ENCODE measurements around the gene CABP4. TPM values are rescaled to one million over a fixed set of nuclear protein-coding genes. Genes with fewer than 3 reads are reported as not detected.
"Not testable (repeated sequence)": the region's sequence is repeated elsewhere in the genome, so short reads cannot be mapped to it uniquely, and the experiment has no call there.

Gene CABP4
- total RNA-seq, 1 experiment from 2014 or later, result not detected

DNA sequence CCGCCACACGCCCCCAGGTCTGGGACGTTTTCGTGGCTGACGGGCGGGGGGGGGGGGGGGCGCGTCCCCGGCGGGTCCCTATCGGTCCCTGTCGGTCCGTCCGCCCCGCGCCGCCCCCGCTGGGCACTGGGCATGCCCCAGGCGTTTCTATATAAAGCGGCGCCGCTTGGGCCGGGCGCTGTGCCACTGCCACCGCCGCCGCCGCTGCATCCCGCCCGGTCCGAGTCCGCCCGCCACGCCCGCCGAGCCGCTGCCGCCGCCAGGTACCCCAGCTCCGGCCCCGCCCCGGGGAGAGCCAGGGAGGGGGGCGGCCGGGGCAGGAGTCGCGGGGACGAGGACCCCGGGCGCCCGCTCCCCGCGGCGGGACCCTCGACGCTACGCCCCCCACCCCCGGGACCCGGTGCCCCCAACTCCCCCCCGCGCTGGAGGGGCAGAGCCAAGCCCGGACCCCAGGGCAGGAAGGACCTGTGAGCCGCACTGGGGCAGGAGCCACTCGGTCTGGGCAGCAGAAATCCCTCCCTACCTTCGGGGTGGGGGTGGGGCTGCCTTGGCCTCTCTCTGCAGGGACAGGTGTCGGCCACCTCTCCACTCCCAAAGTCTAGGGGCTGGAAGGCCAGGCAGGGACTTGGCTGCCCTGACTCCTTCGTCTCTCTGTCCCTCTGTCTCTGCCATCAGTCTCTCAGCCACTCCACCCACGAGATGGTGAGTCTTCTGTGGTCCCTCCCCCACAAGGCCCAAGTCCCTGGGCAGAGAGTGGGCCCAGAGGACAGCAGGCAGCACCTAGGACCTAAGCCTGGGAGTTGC lies 39.5 kb upstream of the CABP4 start, which contains the start of gene CARNS1:
CARNS1 (plus strand) TSS at position 178 of the 804 bp plus-strand sequence; CDS start at position 700, 522 bp downstream.
- peak within 1 kb of the TSS; percentile 30 for H3K4me3 ChIP-seq (ENCODE audit: insufficient read depth, low read depth, low read length)
- H3K27me3 ChIP-seq (ENCODE audit: control insufficient read depth, insufficient read depth, low read length), result peaks cover 20% of the 10 kb centered on the region
- H3K36me3 ChIP-seq (replicated peaks; ENCODE audit: control insufficient read depth, insufficient read depth, low read length), result no peaks in the 10 kb centered on the region
- DNase-seq, result peak; percentile 90

DNA sequence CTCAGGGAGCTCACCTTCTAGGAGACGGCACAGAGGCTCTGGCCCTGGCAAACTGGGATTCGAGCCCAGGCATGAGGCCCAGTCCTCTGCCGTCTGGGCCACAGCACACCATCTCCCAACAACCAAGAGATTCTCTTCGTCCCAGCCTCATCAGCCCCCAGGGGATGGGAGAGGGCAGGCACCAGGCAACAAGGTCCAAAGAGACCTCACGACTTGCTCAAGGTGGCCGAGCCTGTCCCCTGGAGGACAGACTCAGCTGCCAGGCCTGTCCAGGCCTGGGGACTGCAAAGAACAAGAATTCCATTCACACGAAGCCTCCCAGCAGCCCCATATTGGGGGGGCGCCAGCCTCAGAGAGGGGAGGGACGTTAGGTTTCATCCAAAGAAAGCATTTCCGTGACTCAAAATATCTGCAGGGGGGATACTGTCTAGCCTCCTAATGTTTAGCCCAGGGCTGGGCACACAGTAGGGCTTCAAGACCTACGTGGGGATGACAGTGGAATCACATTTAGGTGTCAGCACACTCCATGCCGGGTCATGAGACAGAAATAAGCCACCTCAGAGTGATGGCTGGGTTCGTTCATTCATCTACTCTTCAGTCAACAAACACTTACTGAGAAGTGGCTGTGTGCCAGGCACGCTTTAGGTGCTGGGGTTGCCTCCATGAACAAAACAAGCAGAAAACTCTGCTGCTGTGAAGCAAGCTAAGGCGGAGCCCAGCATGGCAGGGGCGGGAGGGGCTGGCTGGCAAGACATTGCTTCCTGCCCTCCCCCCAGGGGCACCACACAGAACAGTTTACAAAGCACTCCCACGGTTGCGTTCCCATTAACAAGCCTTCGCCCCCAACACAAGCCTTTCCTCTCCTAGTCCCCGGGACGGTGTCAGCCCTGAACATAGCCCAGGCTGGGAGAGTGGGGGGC lies 38.5 kb upstream of the CABP4 start:
- no peak for DNase-seq
- Histone ChIP-seq H3K36me3 (replicated peaks; ENCODE audit: control insufficient read depth, insufficient read depth, low read length) (no peaks in the 10 kb centered on the region), H3K27me3 (ENCODE audit: control insufficient read depth, insufficient read depth, low read length) (peaks cover 20% of the 10 kb centered on the region), H3K4me3 (ENCODE audit: insufficient read depth, low read depth, low read length) (no peak overlapping the region)

DNA sequence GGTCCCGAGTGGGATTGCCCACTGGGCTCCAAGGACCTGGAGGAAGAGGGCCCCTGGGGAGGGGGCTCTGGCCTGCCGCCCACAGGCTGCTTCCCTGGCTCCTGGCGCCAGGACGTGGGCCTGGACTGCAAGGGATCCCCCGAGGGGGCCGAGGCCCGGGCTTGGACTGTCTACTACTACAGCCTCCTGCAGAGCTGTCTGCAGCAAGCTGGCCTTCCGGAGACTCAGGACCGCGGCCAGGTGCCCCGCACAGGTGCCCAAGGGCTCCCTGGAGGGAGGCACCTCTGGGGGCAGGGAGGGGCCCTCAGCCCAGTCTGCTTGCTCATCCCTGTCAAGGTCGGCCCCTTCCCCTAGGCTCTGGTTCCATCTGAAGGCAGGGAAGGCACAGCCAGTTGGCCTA lies 37.7 kb upstream of the CABP4 start:
- DNase-seq, result no peak
- no peaks in the 10 kb centered on the region for H3K36me3 ChIP-seq (replicated peaks; ENCODE audit: control insufficient read depth, insufficient read depth, low read length)
- H3K27me3 ChIP-seq (ENCODE audit: control insufficient read depth, insufficient read depth, low read length), result peaks cover 15% of the 10 kb centered on the region
- no peak overlapping the region for H3K4me3 ChIP-seq (ENCODE audit: insufficient read depth, low read depth, low read length)

DNA sequence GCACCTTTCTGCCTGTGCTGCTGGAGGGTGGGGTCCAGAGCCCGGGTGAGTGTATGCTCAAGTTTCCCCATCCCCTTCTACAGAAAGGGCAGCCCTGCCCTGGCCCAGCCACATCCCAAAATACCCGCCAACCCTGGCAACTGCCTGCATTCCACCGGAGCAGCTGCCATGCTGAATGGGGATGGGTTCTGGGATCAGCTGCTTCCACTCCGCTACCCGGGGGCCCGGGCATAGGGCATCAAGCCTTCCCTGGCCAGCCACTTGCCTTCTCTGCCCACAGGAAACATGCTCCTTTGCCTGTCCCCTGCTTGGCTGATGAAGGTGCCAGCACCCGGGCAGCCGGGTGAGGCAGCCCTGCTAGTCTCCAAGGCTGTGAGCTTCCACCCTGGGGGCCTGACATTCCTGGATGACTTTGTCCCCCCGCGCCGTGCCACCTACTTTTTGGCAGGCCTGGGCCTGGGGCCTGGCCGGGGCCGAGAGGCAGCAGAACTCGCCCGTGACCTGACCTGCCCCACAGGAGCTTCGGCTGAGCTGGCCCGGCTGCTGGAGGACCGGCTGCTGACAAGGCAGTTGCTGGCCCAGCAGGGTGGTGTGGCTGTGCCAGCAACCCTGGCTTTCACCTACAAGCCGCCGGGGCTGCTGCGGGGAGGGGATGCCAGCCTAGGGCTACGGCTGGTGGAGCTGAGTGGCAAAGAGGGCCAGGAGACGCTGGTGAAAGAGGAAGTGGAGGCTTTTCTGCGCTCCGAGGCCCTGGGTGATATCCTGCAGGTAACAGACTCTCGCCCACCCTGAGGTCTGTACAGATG lies 36.5 kb upstream of the CABP4 start:
- peaks cover 15% of the 10 kb centered on the region for H3K27me3 ChIP-seq (ENCODE audit: control insufficient read depth, insufficient read depth, low read length)
- no peak for DNase-seq
- H3K4me3 ChIP-seq (ENCODE audit: insufficient read depth, low read depth, low read length), result no peak overlapping the region
- no peaks in the 10 kb centered on the region for H3K36me3 ChIP-seq (replicated peaks; ENCODE audit: control insufficient read depth, insufficient read depth, low read length)

DNA sequence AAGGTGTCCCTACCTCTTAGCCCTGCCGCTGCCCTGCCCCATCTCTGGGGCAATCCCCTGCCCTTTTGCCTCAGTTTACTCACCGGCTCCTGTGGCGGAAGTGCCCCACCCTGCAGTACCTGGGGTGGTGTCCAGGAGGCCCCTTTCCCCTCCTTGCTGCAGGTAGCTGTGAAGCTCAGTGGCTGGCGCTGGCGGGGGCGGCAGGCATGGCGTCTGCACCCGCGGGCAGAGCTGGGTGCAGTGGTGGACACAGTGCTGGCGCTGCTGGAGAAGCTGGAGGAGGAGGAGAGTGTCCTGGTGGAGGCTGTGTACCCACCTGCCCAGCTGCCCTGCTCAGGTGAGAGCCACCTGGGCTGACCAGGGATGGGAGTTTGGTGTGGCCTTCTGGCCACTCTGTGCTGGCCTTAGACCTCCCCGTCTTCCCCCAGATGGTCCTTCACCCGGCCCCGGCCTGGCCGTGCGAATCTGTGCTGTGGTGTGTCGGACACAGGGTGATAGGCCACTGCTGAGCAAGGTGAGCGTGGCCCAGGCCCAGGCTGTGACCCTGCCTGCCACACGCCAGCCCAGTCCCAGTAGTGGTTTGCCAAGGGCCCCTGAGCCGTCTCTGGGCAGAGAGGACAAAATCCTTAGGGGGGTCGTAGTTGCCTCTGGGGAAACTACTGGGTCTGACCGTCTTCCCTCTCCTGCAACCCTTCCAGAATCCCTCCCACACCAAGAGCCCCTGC lies 35.7 kb upstream of the CABP4 start:
- no peak for DNase-seq
- Histone ChIP-seq H3K36me3 (replicated peaks; ENCODE audit: control insufficient read depth, insufficient read depth, low read length) (no peaks in the 10 kb centered on the region), H3K4me3 (ENCODE audit: insufficient read depth, low read depth, low read length) (no peak overlapping the region), H3K27me3 (ENCODE audit: control insufficient read depth, insufficient read depth, low read length) (peaks cover 15% of the 10 kb centered on the region)

DNA sequence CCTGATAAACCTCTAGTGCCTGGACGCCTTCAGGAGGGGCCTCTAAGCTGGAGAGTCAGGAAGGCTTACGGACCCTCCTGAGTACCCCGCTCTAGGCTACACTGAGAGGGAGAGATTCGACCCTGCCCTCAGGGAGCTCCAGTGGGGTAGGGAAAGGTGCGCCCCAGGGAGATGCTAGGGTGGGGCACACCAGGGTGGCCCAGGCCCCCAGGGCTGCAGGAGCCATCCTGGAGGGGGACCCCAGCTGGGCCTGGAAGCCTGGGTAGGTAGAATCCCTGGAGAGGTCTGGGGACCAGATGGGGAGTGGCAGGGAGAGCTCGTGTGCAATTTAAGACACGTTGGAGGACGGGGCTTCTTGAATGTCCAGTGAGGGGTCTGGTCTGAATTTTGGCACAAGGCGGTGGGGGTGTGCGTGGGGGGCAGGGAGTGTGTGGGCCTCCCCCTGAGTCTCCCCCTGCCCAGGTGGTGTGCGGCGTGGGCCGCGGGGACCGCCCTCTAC lies 35.0 kb upstream of the CABP4 start:
- Histone ChIP-seq H3K36me3 (replicated peaks; ENCODE audit: control insufficient read depth, insufficient read depth, low read length) (no peaks in the 10 kb centered on the region), H3K27me3 (ENCODE audit: control insufficient read depth, insufficient read depth, low read length) (peaks cover 10% of the 10 kb centered on the region), H3K4me3 (ENCODE audit: insufficient read depth, low read depth, low read length) (peak overlapping the region; percentile 44)
- no peak for DNase-seq

DNA sequence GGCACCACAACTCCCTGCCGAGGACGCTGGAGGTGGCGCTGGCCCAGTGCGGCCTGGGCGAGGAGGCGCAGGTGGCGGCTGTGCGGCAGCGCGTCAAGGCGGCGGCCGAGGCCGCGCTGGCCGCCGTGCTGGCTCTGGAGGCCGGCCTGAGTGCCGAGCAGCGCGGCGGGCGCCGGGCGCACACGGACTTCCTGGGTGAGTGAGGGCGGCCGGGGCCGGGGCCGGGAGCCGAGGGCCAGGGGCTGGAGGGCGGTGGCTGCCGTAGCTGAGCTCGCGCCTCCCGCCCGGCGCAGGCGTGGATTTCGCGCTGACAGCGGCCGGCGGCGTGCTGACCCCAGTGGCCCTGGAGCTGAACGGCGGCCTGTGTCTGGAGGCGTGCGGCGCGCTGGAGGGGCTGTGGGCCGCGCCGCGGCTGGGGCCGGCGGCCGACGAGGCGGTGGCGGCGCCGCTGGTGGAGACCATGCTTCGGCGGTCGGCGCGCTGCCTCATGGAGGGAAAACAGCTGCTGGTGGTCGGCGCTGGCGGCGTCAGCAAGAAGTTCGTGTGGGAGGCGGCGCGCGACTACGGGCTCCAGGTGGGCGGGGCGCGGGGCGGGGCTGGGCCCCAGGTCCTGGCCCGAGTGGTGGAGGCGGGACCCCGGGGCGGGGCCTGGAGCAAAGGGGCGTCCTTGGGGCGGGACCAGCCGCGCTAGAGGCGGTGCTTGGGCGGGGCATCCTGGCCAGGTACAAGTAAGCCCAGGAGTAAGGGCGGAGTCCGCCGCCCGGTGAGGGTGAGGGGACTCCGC lies 34.3 kb upstream of the CABP4 start:
- peak; percentile 100 for DNase-seq
- H3K4me3 ChIP-seq (ENCODE audit: insufficient read depth, low read depth, low read length), result peak overlapping the region; percentile 44
- H3K36me3 ChIP-seq (replicated peaks; ENCODE audit: control insufficient read depth, insufficient read depth, low read length), result no peaks in the 10 kb centered on the region
- peaks cover 9% of the 10 kb centered on the region for H3K27me3 ChIP-seq (ENCODE audit: control insufficient read depth, insufficient read depth, low read length)

DNA sequence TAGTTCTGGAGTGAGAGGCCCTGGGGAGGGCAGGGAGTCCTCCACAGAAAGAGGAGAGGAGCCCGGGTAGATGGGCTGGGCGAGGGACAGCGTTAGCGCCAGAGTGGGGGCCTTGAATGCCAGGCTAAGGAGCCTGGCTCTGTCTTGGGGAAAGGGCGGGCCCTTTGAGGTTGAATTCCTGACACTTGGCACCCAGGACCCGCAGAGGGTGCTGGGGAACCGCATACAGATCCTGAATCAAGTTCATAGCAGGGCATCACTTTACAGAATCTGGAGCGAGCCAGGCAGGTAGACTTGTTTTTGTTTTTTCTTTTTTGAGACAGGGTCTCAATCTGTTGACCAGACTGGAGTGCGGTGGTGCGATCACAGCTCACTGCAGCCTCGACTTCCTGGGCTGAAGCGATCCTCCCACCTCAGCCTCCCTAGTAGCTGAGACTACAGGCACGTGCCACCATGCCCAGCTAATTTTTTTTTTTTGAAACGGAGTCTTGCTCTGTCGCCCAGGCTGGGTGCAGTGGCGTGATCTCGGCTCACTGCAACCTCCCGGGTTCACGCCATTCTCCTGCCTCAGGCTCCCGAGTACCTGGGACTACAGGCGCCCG lies 33.6 kb upstream of the CABP4 start:
- Histone ChIP-seq H3K4me3 (ENCODE audit: insufficient read depth, low read depth, low read length) (peak overlapping the region; percentile 25; the same call in 1 of the 2 replicates), H3K36me3 (replicated peaks; ENCODE audit: control insufficient read depth, insufficient read depth, low read length) (no peaks in the 10 kb centered on the region)
- DNase-seq, result no peak

DNA sequence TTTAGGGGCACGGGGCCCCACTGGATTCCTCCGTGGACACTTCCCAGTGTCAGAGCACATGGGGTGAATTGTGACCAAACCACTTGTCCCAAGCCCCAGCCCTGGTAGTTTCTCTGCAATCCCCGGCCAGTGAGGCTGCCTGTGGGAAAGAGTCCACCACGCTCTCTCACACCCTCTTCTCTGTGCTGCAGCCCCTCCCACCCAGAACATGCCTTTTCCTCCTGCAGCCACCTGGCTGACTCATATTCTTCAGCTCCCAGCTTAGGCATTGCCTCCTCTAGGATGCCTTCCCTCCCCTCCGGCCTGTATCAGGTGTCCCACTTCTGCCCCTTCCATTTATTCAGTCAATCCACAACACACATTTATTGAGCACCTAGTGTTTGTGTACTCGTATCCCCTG lies 32.3 kb upstream of the CABP4 start:
- Histone ChIP-seq H3K4me3 (ENCODE audit: insufficient read depth, low read depth, low read length) (no peak overlapping the region), H3K27me3 (ENCODE audit: control insufficient read depth, insufficient read depth, low read length) (peaks cover 7% of the 10 kb centered on the region), H3K36me3 (replicated peaks; ENCODE audit: control insufficient read depth, insufficient read depth, low read length) (no peaks in the 10 kb centered on the region)
- DNase-seq, result peak; percentile 74

More for the DNA sequence above, 33.6 kb upstream of the CABP4 start:
- peaks cover 7% of the 10 kb centered on the region for H3K27me3 ChIP-seq (ENCODE audit: control insufficient read depth, insufficient read depth, low read length)

DNA sequence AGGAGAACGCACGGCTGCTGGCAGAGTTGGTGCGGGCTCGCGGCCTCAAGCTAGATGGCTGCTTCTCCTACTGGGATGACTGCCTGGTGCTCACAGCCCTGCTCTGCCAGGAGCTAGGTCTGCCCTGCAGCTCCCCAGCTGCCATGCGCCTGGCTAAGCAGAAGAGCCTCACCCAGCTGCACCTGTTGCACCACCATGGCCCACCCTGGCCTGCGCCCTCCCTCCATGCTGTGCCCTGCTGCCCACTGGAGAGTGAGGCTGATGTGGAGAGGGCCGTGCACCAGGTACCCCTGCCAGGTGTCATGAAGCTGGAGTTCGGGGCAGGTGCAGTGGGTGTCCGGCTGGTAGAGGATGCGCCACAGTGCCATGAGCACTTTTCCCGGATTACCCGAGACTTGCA lies 31.7 kb upstream of the CABP4 start:
- H3K4me3 ChIP-seq (ENCODE audit: insufficient read depth, low read depth, low read length), result no peak overlapping the region
- no peaks in the 10 kb centered on the region for H3K36me3 ChIP-seq (replicated peaks; ENCODE audit: control insufficient read depth, insufficient read depth, low read length)
- H3K27me3 ChIP-seq (ENCODE audit: control insufficient read depth, insufficient read depth, low read length), result peaks cover 7% of the 10 kb centered on the region
- no peak for DNase-seq

DNA sequence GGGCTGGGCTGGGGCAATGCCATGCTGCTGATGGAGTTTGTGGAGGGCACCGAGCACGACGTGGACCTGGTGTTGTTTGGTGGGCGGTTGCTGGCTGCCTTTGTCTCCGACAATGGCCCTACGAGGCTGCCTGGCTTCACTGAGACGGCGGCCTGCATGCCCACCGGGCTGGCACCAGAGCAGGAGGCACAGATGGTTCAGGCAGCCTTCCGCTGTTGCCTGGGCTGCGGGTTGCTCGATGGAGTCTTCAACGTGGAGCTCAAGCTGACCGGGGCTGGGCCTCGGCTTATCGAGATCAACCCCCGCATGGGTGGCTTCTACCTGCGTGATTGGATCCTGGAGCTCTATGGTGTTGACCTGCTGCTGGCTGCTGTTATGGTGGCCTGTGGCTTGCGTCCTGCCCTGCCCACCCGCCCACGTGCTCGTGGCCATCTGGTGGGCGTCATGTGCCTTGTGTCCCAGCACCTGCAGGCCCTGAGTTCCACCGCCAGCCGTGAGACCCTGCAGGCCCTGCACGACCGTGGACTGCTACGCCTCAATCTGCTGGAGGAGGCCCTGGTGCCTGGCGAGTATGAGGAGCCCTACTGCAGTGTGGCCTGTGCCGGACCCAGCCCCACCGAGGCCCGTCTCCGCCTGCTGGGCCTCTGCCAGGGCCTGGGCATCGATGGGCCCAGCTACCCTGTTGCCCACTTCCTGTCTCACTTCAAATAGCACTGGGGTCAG lies 31.1 kb upstream of the CABP4 start:
- Histone ChIP-seq H3K4me3 (ENCODE audit: insufficient read depth, low read depth, low read length) (no peak overlapping the region), H3K27me3 (ENCODE audit: control insufficient read depth, insufficient read depth, low read length) (peaks cover 7% of the 10 kb centered on the region), H3K36me3 (replicated peaks; ENCODE audit: control insufficient read depth, insufficient read depth, low read length) (no peaks in the 10 kb centered on the region)
- no peak for DNase-seq

DNA sequence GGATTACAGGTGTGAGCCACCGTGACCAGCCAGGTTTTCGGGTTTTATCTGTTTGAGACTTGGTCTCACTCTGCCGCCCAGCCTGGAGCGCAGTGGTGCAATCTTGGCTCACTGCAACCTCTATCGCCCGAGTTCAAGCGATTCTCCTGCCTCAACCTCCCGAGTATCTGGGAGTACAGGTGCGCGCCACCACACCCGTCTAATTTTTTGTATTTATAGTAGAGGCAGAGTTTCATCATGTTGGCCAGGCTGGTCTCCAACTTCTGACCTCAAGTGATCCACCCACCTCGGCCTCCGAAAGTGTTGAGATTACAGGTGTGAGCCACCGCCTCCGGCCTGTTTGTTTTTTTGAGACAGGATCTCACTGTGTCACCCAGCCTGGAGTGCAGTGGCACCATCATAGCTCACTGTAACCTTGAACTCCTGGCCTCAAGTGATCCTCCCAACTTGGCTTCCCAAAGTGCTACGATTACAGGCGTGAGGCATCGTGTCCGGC lies 27.7 kb upstream of the CABP4 start:
- not testable (repeated sequence) for H3K27me3 ChIP-seq (ENCODE audit: control insufficient read depth, insufficient read depth, low read length); DNase-seq
- H3K36me3 ChIP-seq (replicated peaks; ENCODE audit: control insufficient read depth, insufficient read depth, low read length), result peaks cover 10% of the 10 kb centered on the region
- H3K4me3 ChIP-seq (ENCODE audit: insufficient read depth, low read depth, low read length), result peak overlapping the region; percentile 98

Measured in H7 (cell line).